GM12878 (cell line): Measurements from ENCODE around the gene DNAJB6.

Source experiments
- BACH1 ChIP-seq: fragments of 450-650 bp; IDR thresholded peaks from 2 replicates; pipeline ENCODE4 v1.6.1; 2017; ENCODE audit warnings: mild to moderate bottlenecking, borderline replicate concordance
- CHD2 ChIP-seq: IDR thresholded peaks from 2 replicates; pipeline ENCODE4 v1.6.1; 2011; ENCODE audit warnings: low read depth, low read length, improper control_type of control experiment, borderline replicate concordance
- CTCF ChIP-seq, 3 experiments: IDR thresholded peaks in 2 of 3; conservative IDR thresholded peaks in 1 of 3; 2 replicates each; pipeline ENCODE4 v1.5.1; 2011; ENCODE audit warnings: low read depth in 3 of 3, low read length in 3 of 3, mild to moderate bottlenecking in 3 of 3, control low read depth in 2 of 3, moderate library complexity in 2 of 3, inconsistent platforms in 1 of 3, mixed read lengths in 1 of 3; ENCODE audit not compliant: control insufficient read depth in 2 of 3, insufficient read depth in 1 of 3; ENCODE audit errors: extremely low read depth in 1 of 3
- DPF2 ChIP-seq: fragments of 450-650 bp; IDR thresholded peaks from 2 replicates; pipeline ENCODE4 v1.6.1; 2017; ENCODE audit warnings: mild to moderate bottlenecking
- EZH2 ChIP-seq: IDR thresholded peaks from 2 replicates; pipeline ENCODE4 v1.6.1; 2012; ENCODE audit warnings: low read depth, mild to moderate bottlenecking, control low read depth, inconsistent platforms, low read length, borderline replicate concordance; ENCODE audit not compliant: control insufficient read depth
- MEF2B ChIP-seq: fragments of 450-650 bp; IDR thresholded peaks from 2 replicates; pipeline ENCODE4 v1.6.1; 2018; ENCODE audit warnings: mild to moderate bottlenecking, moderate library complexity; ENCODE audit not compliant: partially characterized antibody, poor library complexity, severe bottlenecking
- POLR2AphosphoS5 ChIP-seq: IDR thresholded peaks from 2 replicates; pipeline ENCODE4 v1.6.1; 2011; ENCODE audit warnings: mild to moderate bottlenecking, low read length, inconsistent platforms
- SRF ChIP-seq, 2 experiments: IDR thresholded peaks; 2 replicates each; pipeline ENCODE4 v1.6.1; 2011; ENCODE audit warnings: low read depth in 2 of 2, low read length in 2 of 2, mild to moderate bottlenecking in 1 of 2, moderate library complexity in 1 of 2
- STAT3 ChIP-seq: IDR thresholded peaks from 2 replicates; pipeline ENCODE4 v1.6.1; 2011; ENCODE audit warnings: low read depth, low read length, improper control_type of control experiment
- TAF1 ChIP-seq: IDR thresholded peaks from 2 replicates; pipeline ENCODE4 v1.6.1; 2011; ENCODE audit warnings: mild to moderate bottlenecking, low read depth, low read length, borderline replicate concordance
- ZBED1 ChIP-seq: IDR thresholded peaks from 2 replicates; pipeline ENCODE4 v1.6.1; 2016; ENCODE audit warnings: borderline replicate concordance
- ZNF24 ChIP-seq: fragments of 450-650 bp; IDR thresholded peaks from 2 replicates; pipeline ENCODE4 v1.6.1; 2017; ENCODE audit warnings: antibody characterized with exemption, mild to moderate bottlenecking
- TF ChIP-seq, protein P1 (sequence below): fragments of 450-650 bp; IDR thresholded peaks from 2 replicates; pipeline ENCODE4 v1.6.1; 2017; ENCODE audit warnings: borderline replicate concordance

DNA sequence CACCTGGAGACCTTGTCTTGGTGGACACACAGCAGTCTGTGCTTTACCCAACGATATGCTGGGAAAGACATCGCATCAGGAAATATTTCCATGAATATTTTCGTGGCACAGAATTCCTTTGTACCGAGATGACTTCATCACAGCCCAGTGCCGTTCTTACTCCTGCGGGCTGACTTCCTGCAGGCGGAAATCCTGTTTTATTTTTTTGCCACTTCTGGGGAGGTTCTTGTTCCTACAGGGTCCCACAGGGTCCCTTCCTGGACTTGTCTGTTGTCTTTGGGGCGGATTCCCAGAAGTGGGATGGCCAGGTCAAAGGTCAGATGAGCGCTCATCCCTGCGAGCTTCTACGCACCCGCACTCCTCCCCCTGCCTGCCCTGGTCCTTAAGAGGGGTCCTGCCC lies 86.5 kb downstream of the DNAJB6 start:
- TF ChIP-seq DPF2 = no peak
- TF ChIP-seq EZH2 = no peak
- no peak for TF ChIP-seq STAT3
- no peak for TF ChIP-seq CTCF (IDR thresholded peaks at IDR 0.05 in 2 of 3, conservative IDR thresholded peaks at IDR 0.05 in 1 of 3; ENCODE audit: control insufficient read depth in 2 of 3, extremely low read depth in 1 of 3, insufficient read depth in 1 of 3, low read depth in 3 of 3, low read length in 3 of 3)
- no peak for TF ChIP-seq MEF2B
- no peak for TF ChIP-seq ZBED1
- TF ChIP-seq SRF (IDR thresholded peaks at IDR 0.05; ENCODE audit: low read depth in 2 of 2, low read length in 2 of 2) = no peak
- TF ChIP-seq TAF1 = no peak
- no peak for TF ChIP-seq BACH1
- TF ChIP-seq, protein P1, sequence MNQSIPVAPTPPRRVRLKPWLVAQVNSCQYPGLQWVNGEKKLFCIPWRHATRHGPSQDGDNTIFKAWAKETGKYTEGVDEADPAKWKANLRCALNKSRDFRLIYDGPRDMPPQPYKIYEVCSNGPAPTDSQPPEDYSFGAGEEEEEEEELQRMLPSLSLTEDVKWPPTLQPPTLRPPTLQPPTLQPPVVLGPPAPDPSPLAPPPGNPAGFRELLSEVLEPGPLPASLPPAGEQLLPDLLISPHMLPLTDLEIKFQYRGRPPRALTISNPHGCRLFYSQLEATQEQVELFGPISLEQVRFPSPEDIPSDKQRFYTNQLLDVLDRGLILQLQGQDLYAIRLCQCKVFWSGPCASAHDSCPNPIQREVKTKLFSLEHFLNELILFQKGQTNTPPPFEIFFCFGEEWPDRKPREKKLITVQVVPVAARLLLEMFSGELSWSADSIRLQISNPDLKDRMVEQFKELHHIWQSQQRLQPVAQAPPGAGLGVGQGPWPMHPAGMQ = no peak
- no peak for TF ChIP-seq POLR2AphosphoS5
- TF ChIP-seq ZNF24 = no peak
- TF ChIP-seq CHD2 = no peak
